ENCODE data around the gene ATL1. TPM values are rescaled to one million over a fixed set of nuclear protein-coding genes. Genes with fewer than 3 reads are reported as not detected.

ATL1 gene
- total and polyA plus RNA-seq, 2 of the 8 experiments (the other 6 are each of a cell fraction or from before 2014, with no cell fraction given) = 4.0 to 5.9 TPM

GRCh38 chr14:50635141-50635540 lies 75.2 kb downstream of the ATL1 start:
- no peak overlapping the region for H3K4me3 ChIP-seq (ENCODE audit: extremely low read depth in 1 of 4, insufficient read depth in 2 of 4, low read depth in 3 of 4, low read length in 4 of 4)
- TF ChIP-seq ASH2L (IDR thresholded peaks at IDR 0.05; ENCODE audit: low read length) (no peak), HDAC2 (IDR thresholded peaks at IDR 0.05; ENCODE audit: borderline replicate concordance in 1 of 2, low read depth in 2 of 2, low read length in 2 of 2) (no peak), JUN (IDR thresholded peaks at IDR 0.05; ENCODE audit: low read depth, low read length) (no peak), BACH1 (IDR thresholded peaks at IDR 0.05; ENCODE audit: low read length) (no peak), YY1 (IDR thresholded peaks at IDR 0.05; ENCODE audit: low read depth, low read length) (no peak)
- H3K4me1 ChIP-seq (replicated peaks in 1 of 4; ENCODE audit: control insufficient read depth in 3 of 4, insufficient read depth in 4 of 4, low read length in 3 of 4) = peaks cover 0 to 2% (median 0%) of the 10 kb centered on the region in 4 experiments; a peak in 1 of 7 replicates
- H3K9me3 ChIP-seq (ENCODE audit: insufficient read depth in 2 of 2, low read depth in 1 of 2, low read length in 1 of 2) = no peaks in the 10 kb centered on the region
- no peak overlapping the region for H2BK20ac ChIP-seq (ENCODE audit: low read length)
- no peak overlapping the region for H4K91ac ChIP-seq (replicated peaks; ENCODE audit: insufficient read length, low read length)
- no peak for FAIRE-seq
- no peak overlapping the region for H2BK15ac ChIP-seq (ENCODE audit: low read length)
- no peaks in the 10 kb centered on the region for H3K23me2 ChIP-seq (ENCODE audit: low read depth, low read length)
- no peaks in the 10 kb centered on the region for H3K27me3 ChIP-seq (replicated peaks in 1 of 4; ENCODE audit: control insufficient read depth in 3 of 4, extremely low read depth in 1 of 4, insufficient read depth in 3 of 4, low read length in 3 of 4)
- DNase-seq (ENCODE audit: low read depth in 1 of 2, low spot score in 2 of 2) = no peak
- ChIA-PET CTCF (ENCODE audit: partially characterized antibody) (interaction anchor here (1.0 kb wide), 2 partner anchors 10 to 79 kb away, joined by 3 read pairs; no protein-coding TSS in a partner anchor), POLR2A (ENCODE audit: partially characterized antibody) (no interaction called here)
- no peak overlapping the region for H2AK5ac ChIP-seq (ENCODE audit: low read depth, low read length)
- no peak overlapping the region for H2BK5ac ChIP-seq (ENCODE audit: low read depth, low read length)
- no peak overlapping the region for H3K14ac ChIP-seq (ENCODE audit: insufficient read length)
- H3K4me2 ChIP-seq (ENCODE audit: insufficient read depth in 1 of 2, low read depth in 2 of 2, low read length in 2 of 2) = no peak overlapping the region
- no peak overlapping the region for H2BK12ac ChIP-seq (ENCODE audit: low read depth, low read length)
- no peak overlapping the region for H3K56ac ChIP-seq (replicated peaks; ENCODE audit: insufficient read length, low read depth, low read length)
- no peak overlapping the region for H3K27ac ChIP-seq (ENCODE audit: low read depth, low read length)
- H3K23ac ChIP-seq (ENCODE audit: insufficient read length) = no peak overlapping the region
- no peak overlapping the region for H2AFZ ChIP-seq (ENCODE audit: low read length)
- H3K36me3 ChIP-seq (ENCODE audit: control insufficient read depth in 2 of 4, insufficient read depth in 4 of 4, low read length in 3 of 4) = peaks cover 0 to 34% (median 8%) of the 10 kb centered on the region in 4 experiments; a peak in 5 of 8 replicates
- H4K20me1 ChIP-seq (replicated peaks in 1 of 2; ENCODE audit: control insufficient read depth in 1 of 2, insufficient read depth in 2 of 2, low read length in 2 of 2) = peaks cover 0 to 5% of the 10 kb centered on the region in 2 experiments
- H4K5ac ChIP-seq (ENCODE audit: insufficient read length, low read depth, low read length) = no peak overlapping the region
- H3K9ac ChIP-seq (replicated peaks in 1 of 4; ENCODE audit: extremely low read depth in 1 of 4, low read depth in 3 of 4, low read length in 3 of 4) = no peak overlapping the region
- no peak overlapping the region for H3K4ac ChIP-seq (replicated peaks; ENCODE audit: insufficient read length, low read depth, low read length)
- H3K18ac ChIP-seq (ENCODE audit: extremely low read depth, low read length) = no peak overlapping the region
- no peaks in the 10 kb centered on the region; the same call in 1 of the 2 replicates for H3K79me1 ChIP-seq (ENCODE audit: low read depth, low read length)
- 87% methylated on average over 2 of the region's 2 CpGs; no CpG with 5 or more reads in 1 of the 2 experiments for WGBS, 2 experiments (ENCODE audit: extremely low coverage in 1 of 2, insufficient coverage in 1 of 2, insufficient read length in 1 of 2, insufficient replicate concordance in 2 of 2, low coverage in 1 of 2, low lambda C conversion rate in 2 of 2, missing lambda C conversion rate in 1 of 2)
- H3K79me2 ChIP-seq (ENCODE audit: control insufficient read depth in 1 of 2, insufficient read depth in 2 of 2, low read length in 2 of 2) = peaks cover 0 to 14% of the 10 kb centered on the region in 2 experiments; a peak in 1 of 4 replicates
- no peak overlapping the region for H4K8ac ChIP-seq (ENCODE audit: extremely low read depth, insufficient read depth, low read length)
- H2BK120ac ChIP-seq (replicated peaks; ENCODE audit: low read depth, low read length) = no peak overlapping the region

All from H1 (cell line).